ENCODE results near the gene TMPRSS6. TPM values are rescaled to one million over a fixed set of nuclear protein-coding genes. Genes with fewer than 3 reads are reported as not detected.

The TMPRSS6 gene
- total RNA-seq, 2 experiments from 2014 or later, result 1.8 to 2.2 TPM

DNA sequence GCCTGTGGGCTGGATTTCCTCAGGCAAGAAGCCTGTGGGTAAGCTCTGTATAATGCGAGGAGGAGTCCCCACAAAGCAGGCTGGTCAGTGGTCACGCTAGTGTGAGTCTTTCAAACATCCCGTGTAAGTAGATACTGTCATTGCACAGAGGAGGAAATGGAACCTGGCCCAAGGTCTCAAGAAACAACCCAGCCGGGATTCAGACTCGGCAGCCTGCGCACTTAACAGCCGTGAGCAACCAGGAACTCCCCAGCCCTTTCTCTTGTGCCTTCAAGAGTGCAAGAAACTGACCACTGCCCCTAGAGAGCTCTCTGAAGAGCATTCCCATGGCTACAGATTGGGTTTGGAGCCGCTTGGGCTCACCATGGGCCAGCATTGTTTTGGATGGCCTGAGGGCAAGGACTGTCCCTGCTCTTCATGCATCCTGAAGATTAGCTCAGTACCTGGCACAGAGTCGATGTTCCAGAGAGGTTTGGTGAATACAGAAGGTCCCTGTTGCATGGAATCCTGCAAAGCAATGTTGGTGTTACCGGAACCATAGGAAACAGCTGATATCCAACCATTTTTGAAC, 83.9 kb downstream of the TMPRSS6 start:
- Mint-ChIP-seq H3K27ac (no peak overlapping the region), H3K9me3 (no peaks in the 10 kb centered on the region), H3K36me3 (peaks cover 5% of the 10 kb centered on the region), H3K4me1 (peaks cover 5% of the 10 kb centered on the region), H3K27me3 (peaks cover 5% of the 10 kb centered on the region), H3K4me3 (no peak overlapping the region)
- no peak for ATAC-seq (ENCODE audit: low read depth)
- no peak for DNase-seq
- POLR2A ChIA-PET, result interaction anchor here (0.5 kb wide), 1 partner anchor 14 kb away, joined by 4 read pairs; no protein-coding TSS in a partner anchor

DNA sequence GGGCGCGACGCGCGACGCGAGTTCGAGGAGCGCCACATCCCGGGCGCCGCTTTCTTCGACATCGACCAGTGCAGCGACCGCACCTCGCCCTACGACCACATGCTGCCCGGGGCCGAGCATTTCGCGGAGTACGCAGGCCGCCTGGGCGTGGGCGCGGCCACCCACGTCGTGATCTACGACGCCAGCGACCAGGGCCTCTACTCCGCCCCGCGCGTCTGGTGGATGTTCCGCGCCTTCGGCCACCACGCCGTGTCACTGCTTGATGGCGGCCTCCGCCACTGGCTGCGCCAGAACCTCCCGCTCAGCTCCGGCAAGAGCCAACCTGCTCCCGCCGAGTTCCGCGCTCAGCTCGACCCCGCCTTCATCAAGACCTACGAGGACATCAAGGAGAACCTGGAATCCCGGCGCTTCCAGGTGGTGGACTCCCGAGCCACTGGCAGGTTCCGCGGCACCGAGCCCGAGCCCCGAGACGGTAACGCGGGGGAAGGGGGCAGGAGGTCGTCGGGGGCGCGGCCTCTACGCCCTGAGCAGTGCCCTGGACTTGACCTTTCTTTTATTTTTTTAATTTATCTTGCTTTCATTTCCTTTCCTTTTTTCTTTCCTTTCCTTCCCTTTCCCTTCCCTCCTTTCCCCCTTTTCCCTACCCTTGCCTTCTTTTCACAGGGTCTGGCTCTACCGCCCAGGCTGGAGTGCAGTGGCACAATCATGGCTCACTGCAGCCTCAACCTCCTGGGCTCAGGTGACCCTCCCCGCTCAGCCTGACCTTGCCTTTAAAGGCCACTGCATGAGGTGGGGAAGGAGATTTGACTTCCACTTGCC, 85.0 kb downstream of the TMPRSS6 start:
- Mint-ChIP-seq H3K4me3 (no peak overlapping the region), H3K4me1 (peaks cover 8% of the 10 kb centered on the region), H3K27me3 (peaks cover 8% of the 10 kb centered on the region), H3K9me3 (no peaks in the 10 kb centered on the region), H3K36me3 (peaks cover 5% of the 10 kb centered on the region), H3K27ac (no peak overlapping the region)
- POLR2A ChIA-PET, result no interaction called here
- DNase-seq, result no peak
- no peak for ATAC-seq (ENCODE audit: low read depth)

DNA sequence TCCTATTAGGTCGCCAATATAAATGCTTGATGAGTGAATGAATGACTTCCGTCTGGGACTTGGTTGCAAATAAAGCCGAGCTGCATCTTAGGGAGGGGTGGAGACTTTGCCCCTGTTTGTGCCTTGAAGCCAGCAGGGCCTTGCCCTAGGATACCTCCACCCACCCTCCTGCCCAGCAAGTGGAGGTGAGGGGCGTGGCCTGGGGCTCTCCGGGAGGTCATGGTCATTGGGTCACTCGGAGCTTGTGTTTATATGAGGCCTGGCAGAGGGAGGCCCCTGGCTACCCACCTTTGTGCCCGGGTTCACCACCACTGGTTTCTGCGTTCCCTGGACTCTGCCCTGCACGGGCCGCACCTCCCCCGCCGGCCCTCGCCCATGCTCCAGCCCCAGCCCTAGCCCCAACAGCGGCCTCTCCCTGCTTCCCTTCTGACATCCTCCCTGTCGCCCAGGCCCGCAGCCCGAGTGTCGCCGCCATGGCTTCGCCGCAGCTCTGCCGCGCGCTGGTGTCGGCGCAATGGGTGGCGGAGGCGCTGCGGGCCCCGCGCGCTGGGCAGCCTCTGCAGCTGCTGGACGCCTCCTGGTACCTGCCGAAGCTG, 85.7 kb downstream of the TMPRSS6 start:
- Mint-ChIP-seq H3K27me3 (peaks cover 8% of the 10 kb centered on the region), H3K27ac (no peak overlapping the region), H3K9me3 (no peaks in the 10 kb centered on the region), H3K4me3 (no peak overlapping the region), H3K4me1 (peaks cover 8% of the 10 kb centered on the region), H3K36me3 (peaks cover 5% of the 10 kb centered on the region)
- DNase-seq, result no peak
- ATAC-seq (ENCODE audit: low read depth), result no peak
- POLR2A ChIA-PET, result no interaction called here

GRCh38 chr22:37022483-37023337, 86.8 kb downstream of the TMPRSS6 start:
- peaks cover 8% of the 10 kb centered on the region for H3K27me3 Mint-ChIP-seq
- no peak for DNase-seq
- ATAC-seq (ENCODE audit: low read depth), result no peak
- H3K27ac Mint-ChIP-seq, result no peak overlapping the region
- H3K9me3 Mint-ChIP-seq, result no peaks in the 10 kb centered on the region
- H3K36me3 Mint-ChIP-seq, result peaks cover 5% of the 10 kb centered on the region
- no peak overlapping the region for H3K4me3 Mint-ChIP-seq
- H3K4me1 Mint-ChIP-seq, result peaks cover 10% of the 10 kb centered on the region
- POLR2A ChIA-PET, result no interaction called here

GRCh38 chr22:37021710-37022482, 87.6 kb downstream of the TMPRSS6 start:
- POLR2A ChIA-PET, result no interaction called here
- Mint-ChIP-seq H3K4me1 (peaks cover 10% of the 10 kb centered on the region), H3K36me3 (peaks cover 5% of the 10 kb centered on the region), H3K9me3 (no peaks in the 10 kb centered on the region), H3K4me3 (peak overlapping the region; percentile 55), H3K27me3 (peaks cover 8% of the 10 kb centered on the region), H3K27ac (no peak overlapping the region)
- peak; percentile 69 for DNase-seq
- ATAC-seq (ENCODE audit: low read depth), result peak; percentile 41

DNA sequence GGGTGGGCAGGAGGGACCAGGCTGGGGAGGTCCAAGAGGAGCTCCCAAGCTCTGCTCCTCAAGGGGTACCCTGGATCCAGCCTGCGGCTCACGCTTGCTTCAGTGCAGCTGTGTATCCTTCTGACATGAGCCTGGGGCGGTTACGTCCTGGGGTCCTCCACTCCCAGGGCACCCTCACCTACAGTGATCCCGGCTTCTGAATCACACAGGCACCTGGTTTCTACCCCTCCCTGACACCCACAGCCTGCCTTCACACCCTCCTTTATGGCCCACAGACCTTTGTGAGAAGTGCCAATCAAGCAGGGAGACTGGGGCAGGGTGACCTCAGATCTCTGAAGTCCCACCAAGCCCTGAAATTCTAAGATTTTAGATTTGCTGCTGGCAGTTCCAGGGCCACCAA, 88.5 kb downstream of the TMPRSS6 start:
- POLR2A ChIA-PET, result interaction anchor here (0.7 kb wide), 1 partner anchor 50 kb away, joined by 3 read pairs; no protein-coding TSS in a partner anchor
- Mint-ChIP-seq H3K36me3 (peaks cover 5% of the 10 kb centered on the region), H3K4me3 (no peak overlapping the region), H3K27ac (no peak overlapping the region), H3K9me3 (no peaks in the 10 kb centered on the region), H3K4me1 (peaks cover 10% of the 10 kb centered on the region), H3K27me3 (peaks cover 8% of the 10 kb centered on the region)
- no peak for ATAC-seq (ENCODE audit: low read depth)
- DNase-seq, result no peak

DNA sequence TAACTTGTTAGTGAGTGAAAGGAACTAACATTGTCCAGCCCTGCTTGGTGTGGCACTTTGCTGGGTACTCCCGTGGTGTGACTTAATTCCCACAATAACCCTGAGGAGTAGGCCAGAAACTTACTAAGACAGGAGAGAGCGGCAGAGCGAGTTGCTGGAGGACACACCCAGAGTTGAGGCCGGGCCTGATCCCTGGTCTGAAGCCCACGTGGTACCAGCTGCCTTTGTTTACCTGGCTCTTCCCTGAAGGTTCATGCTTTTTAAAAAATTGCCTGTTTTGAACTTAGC, 89.4 kb downstream of the TMPRSS6 start:
- POLR2A ChIA-PET, result interaction anchor here (0.7 to 0.8 kb wide), 2 partner anchors 49 to 198 kb away, joined by 3 read pairs; no protein-coding TSS in a partner anchor
- H3K9me3 Mint-ChIP-seq, result no peaks in the 10 kb centered on the region
- peaks cover 10% of the 10 kb centered on the region for H3K4me1 Mint-ChIP-seq
- ATAC-seq (ENCODE audit: low read depth) (peak; percentile 2), DNase-seq (no peak)
- H3K36me3 Mint-ChIP-seq, result peaks cover 3% of the 10 kb centered on the region
- H3K27ac Mint-ChIP-seq, result peak overlapping the region; percentile 83
- peak overlapping the region; percentile 95 for H3K4me3 Mint-ChIP-seq
- H3K27me3 Mint-ChIP-seq, result peaks cover 8% of the 10 kb centered on the region

DNA sequence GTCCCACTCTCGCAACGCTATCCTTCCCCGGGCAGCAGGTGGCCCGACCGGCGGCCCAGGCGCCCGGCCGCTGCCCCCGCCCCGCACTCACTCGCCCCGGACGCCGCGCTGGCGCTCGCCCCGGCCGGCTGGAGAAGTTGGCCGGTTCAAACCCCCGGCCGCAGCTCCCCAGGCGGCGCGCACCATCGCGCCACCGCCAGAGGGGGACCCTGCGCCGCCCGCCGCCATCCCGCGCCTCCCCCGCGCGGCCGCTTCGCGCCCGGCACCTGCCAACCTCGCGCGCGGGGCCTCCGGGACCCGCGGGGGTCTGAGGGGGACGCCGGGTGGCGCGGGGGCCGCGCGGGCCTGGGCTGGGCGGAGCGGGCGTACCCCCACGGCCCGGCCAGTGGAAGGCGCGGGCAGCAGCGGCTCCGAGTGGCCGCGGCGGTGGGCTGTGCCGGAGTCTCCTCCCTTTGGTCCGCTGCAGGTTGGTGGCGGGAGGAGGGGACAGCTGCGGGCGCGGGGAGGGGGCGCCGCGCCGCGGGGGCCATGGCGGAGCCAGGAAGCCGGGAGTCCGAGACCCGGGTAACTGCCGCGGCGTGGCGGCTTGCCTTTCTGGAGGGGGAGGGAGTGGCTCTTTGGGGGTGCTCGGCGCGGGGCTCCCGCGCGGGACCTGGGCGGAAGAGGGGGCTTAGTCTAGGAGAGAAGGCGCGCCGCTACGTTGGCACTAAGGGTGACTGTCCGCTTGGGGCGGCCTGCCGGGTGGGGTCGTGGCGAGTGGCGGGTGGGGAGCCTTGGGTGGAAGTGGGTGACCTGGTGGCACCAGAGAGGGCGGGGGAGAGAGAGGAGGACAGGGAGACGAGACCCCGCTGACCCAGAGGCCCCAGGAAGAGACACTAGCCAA, 90.0 kb downstream of the TMPRSS6 start, which contains the start of the genes MPST and TST:
MPST (plus strand) TSS at position 434 of the 883 bp plus-strand sequence; CDS start at position 529, 95 bp downstream.
TST (minus strand) TSS at position 139 of the 883 bp plus-strand sequence. CDS start 715 bp downstream, outside the sequence.
- Mint-ChIP-seq H3K27me3 (peaks cover 8% of the 10 kb centered on the region), H3K4me1 (peaks cover 9% of the 10 kb centered on the region), H3K9me3 (no peaks in the 10 kb centered on the region), H3K4me3 (peak within 1 kb of the TSS; percentile 95), H3K27ac (peak within 1 kb of the TSS; percentile 83), H3K36me3 (no peaks in the 10 kb centered on the region)
- POLR2A ChIA-PET, result interaction anchor here (0.6 to 1.1 kb wide), 4 partner anchors 14 to 489 kb away, joined by 3 to 4 read pairs (median 3); partner anchors contain the start of gene IFT27
- DNase-seq (peak; percentile 76), ATAC-seq (ENCODE audit: low read depth) (peak; percentile 66)

GRCh38 chr22:37018815-37019308, 90.7 kb downstream of the TMPRSS6 start:
- POLR2A ChIA-PET, result interaction anchor here (0.6 to 1.1 kb wide), 4 partner anchors 13 to 489 kb away, joined by 3 to 4 read pairs (median 3); partner anchors contain the start of gene IFT27
- peaks cover 9% of the 10 kb centered on the region for H3K4me1 Mint-ChIP-seq
- H3K27ac Mint-ChIP-seq, result peak overlapping the region; percentile 70
- no peaks in the 10 kb centered on the region for H3K36me3 Mint-ChIP-seq
- peaks cover 8% of the 10 kb centered on the region for H3K27me3 Mint-ChIP-seq
- DNase-seq, result no peak
- ATAC-seq (ENCODE audit: low read depth), result peak; percentile 16
- H3K9me3 Mint-ChIP-seq, result no peaks in the 10 kb centered on the region
- H3K4me3 Mint-ChIP-seq, result peak overlapping the region; percentile 79

DNA sequence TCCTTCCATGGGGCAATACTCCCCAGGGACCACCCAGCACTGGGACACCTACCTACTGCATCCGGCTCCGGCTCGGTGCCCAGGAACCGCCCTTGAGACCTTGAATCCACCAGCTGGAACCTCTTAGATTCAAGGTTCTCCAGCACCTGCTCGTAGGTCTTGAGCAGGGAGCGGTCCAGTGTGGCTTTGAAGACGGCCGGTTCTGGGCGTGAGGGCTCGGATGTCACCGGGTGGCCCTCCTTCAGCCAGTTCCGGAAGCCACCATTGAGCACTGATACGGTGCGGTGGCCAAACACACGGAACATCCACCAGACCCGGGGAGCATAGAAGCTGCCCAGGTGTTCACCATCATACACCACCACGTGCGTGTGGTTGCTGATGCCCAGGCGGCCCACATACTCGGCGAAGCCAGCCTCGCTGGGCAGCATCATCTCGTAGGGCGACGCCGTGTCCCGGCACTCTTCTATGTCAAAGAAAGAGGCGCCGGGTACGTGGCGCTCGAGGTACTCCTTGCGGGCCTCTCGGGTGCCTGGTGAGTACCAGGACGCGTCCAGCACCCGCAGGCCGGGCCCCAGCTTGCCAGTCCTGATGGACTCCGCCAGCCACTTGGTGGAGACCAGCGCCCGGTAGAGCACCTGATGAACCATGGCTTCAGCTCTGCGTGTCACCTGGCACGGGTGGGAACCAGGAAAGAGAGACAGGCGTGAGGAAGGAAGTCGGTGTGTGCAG, 91.3 kb downstream of the TMPRSS6 start:
- POLR2A ChIA-PET, result interaction anchor here (0.7 to 1.1 kb wide), 2 partner anchors 243 to 488 kb away, joined by 3 read pairs; no protein-coding TSS in a partner anchor
- peaks cover 8% of the 10 kb centered on the region for H3K27me3 Mint-ChIP-seq
- peaks cover 9% of the 10 kb centered on the region for H3K4me1 Mint-ChIP-seq
- DNase-seq (peak; percentile 32), ATAC-seq (ENCODE audit: low read depth) (no peak)
- no peaks in the 10 kb centered on the region for H3K36me3 Mint-ChIP-seq
- H3K27ac Mint-ChIP-seq, result peak overlapping the region; percentile 70
- H3K4me3 Mint-ChIP-seq, result peak overlapping the region; percentile 79
- no peaks in the 10 kb centered on the region for H3K9me3 Mint-ChIP-seq

GRCh38 chr22:37017356-37017755, 92.2 kb downstream of the TMPRSS6 start:
- Mint-ChIP-seq H3K27me3 (peaks cover 8% of the 10 kb centered on the region), H3K27ac (no peak overlapping the region), H3K4me1 (peaks cover 9% of the 10 kb centered on the region), H3K9me3 (no peaks in the 10 kb centered on the region), H3K4me3 (no peak overlapping the region), H3K36me3 (no peaks in the 10 kb centered on the region)
- DNase-seq (no peak), ATAC-seq (ENCODE audit: low read depth) (no peak)
- POLR2A ChIA-PET, result interaction anchor here (0.6 kb wide), 1 partner anchor 368 kb away, joined by 3 read pairs; no protein-coding TSS in a partner anchor

Measured in activated naive CD8-positive, alpha-beta T cell treated with anti-CD3 and anti-CD28 coated beads, Interleukin-2, amount 10 ng/mL, durations not matched to agents 7 days and 5 days (primary cell).